Body of pancreas (tissue), 4 donors: ENCODE results near the gene CEP112.

Source experiments
- CTCF ChIP-seq, 7 experiments: fragments of 450-650 bp in 4 of 7; fragments of 200-600 bp in 3 of 7; sonication (generic) in 3 of 7; IDR thresholded peaks; one replicate each; pipeline ENCODE4 v1.5.1; 2016 to 2019; ENCODE audit warnings: antibody characterized with exemption in 7 of 7
- POLR2A ChIP-seq, 3 donors: fragments of 450-650 bp; IDR thresholded peaks; one replicate each; pipeline ENCODE4 v1.6.1; 2016; ENCODE audit warnings: antibody characterized with exemption in 3 of 3, mild to moderate bottlenecking in 2 of 3

- TF ChIP-seq CTCF (IDR thresholded peaks at IDR 0.05) (no peak), POLR2A (IDR thresholded peaks at IDR 0.05) (no peak)
Observed at GRCh38 chr17:66222798-66223350, 30.9 kb upstream of the CEP112 start.
